ENCODE results near the gene HTR6.
A peak's percentile ranks its signal among the peaks of the same experiment; 100 is the strongest.

The HTR6 gene

GRCh38 chr1:19688041-19688842, 23.6 kb downstream of the HTR6 start:
- DNase-seq (ENCODE audit: low read depth) = no peak

- DNase-seq (ENCODE audit: low read depth) = no peak
Measured at GRCh38 chr1:19689085-19689757, 24.5 kb downstream of the HTR6 start.

DNA sequence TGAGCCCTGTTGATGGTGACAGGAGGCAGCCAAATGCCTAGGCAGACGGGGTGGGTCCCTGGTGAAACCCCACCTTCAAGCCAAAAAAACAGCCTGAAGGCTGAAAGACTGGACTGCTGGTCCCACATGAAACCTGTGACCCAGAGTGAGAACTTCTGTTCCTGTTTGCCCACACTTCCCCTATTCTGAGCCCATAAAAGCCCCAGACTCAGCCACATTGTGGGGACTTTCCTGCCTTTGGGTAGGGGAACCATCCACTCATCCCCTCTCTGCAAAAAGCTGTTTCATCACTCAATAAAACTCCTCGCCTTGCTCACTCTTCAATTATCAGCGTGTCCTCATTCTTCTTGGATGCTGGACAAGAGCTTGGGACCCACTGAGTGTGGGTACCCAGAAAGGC, 25.2 kb downstream of the HTR6 start:
- DNase-seq (ENCODE audit: low read depth) = no peak

- DNase-seq (ENCODE audit: low read depth) = no peak
Measured at GRCh38 chr1:19690342-19690741, 25.7 kb downstream of the HTR6 start.

DNA sequence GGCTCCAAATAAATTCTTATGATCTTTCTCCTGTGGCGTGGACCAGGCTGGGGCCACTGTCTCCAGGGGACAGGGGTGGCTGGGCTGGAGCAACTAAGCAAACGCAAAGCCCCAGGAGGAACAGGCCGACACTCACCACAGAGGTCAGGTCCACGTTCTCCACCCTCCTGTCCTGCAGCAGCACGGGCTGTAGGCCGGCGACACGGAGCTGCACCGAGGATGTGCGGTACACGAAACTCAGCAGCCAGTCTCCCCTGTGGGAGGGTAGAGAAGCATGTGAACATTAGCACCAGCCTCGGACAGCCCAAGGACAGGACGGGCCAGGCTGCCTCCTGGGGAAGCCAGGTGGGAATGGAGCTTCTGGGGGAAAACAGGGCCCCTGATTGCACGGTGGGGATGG, 29.6 kb downstream of the HTR6 start:
- no peak for DNase-seq (ENCODE audit: low read depth)

DNA sequence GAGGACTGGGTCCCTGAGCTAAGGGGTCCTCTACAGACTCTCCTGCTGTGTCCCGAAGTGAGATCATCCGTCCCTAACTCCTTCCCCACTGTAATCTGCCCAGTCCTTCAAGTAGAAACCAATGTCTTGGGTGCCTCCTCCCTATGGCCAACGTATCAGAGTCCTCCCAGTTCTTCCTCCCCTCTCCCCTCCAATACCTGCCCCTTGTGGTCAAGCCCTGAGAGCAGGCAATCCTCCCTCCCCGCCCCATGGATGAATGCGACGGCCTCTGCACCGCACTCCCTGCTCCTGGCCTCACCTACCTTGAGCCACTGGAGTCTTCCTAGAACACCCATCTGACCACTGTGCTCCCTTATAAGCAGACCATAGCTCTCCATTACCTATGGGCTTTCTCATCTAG, 31.1 kb downstream of the HTR6 start:
- no peak for DNase-seq (ENCODE audit: low read depth)

DNA sequence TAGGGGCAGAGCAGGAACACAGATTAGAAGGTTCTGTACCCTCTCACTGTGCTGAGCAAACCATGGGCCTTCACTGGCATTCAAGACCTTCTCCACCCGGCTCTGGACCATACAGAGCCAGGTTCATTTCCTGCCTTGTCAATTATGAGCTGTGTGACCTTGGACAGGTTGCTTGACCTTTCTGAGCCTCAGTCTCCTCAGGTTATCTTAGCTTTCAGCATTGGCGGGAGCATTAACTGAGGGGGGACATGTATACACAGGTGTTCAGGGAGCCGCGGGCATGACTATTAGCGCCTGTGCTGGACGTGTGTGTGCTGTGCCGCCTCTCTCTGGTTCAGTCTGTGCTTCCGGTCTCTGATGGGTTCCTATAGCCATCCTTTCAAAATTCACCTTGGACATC, 32.1 kb downstream of the HTR6 start:
- no peak for DNase-seq (ENCODE audit: low read depth)

- DNase-seq (ENCODE audit: low read depth) = no peak
Measured at GRCh38 chr1:19698181-19698580, 33.5 kb downstream of the HTR6 start.

- no peak for DNase-seq (ENCODE audit: low read depth)
Measured at GRCh38 chr1:19700079-19700777, 35.6 kb downstream of the HTR6 start.

DNA sequence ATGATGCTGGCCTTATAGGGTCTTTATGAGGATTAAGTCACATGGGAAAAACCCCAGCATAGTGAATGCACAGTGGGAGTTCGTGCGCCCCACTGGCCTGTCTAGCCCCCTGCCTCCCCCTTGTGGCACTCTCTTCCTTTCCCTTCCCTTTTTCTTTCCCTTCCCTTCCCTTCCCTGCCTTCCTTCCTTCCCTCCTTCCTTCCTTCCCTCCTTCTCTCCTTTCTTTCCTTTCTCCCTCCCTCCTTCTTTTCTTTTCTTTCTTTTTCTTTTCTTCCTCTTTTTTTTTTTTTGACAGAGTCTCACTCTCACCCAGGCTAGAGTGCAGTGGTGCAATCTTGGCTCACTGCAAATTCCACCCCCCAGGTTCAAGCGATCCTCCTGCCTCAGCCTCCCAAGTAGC, 38.6 kb downstream of the HTR6 start:
- no peak for DNase-seq (ENCODE audit: low read depth)

DNA sequence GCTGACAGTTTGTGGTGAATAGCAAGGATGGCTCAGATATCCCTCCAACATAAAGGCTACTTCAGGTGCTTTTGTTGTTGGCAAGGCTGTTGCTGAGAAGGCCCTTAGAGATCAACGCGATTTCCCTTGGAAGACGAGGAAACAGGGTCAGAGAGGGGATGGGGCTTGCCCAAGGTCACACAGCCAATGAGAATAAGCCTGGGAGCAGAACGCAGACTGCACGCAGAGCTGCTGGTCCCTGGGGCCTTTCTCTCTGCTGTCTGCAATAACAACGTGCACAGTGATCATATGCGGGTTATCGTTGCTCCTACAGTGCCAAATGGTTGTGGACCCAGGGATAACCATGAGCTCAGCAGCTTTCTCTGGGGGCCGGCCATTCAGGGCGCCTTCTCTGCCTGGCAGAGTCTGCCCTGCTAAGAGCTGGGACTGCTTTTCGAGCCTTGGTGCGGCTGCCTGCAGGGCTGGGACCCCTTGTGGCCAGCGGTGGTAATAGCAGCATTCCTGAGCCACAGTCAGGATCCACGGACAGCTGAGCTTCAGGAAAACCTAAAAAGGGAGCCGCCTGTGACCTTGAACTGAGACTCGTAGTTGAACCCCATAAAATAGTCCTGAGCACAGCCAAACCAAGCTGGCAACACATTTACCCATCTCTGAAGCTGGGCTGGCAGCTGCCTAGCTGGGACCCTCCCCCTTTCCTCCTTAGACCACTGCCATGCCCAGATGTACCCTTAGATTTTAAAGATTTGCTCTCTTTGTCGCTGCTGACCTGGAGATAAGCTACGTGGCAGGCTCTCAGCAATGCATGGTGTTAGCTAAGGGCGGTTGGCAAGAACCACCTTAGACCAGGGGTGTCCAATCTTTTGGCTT, 39.8 kb downstream of the HTR6 start:
- peak; percentile 26 for DNase-seq (ENCODE audit: low read depth)

DNA sequence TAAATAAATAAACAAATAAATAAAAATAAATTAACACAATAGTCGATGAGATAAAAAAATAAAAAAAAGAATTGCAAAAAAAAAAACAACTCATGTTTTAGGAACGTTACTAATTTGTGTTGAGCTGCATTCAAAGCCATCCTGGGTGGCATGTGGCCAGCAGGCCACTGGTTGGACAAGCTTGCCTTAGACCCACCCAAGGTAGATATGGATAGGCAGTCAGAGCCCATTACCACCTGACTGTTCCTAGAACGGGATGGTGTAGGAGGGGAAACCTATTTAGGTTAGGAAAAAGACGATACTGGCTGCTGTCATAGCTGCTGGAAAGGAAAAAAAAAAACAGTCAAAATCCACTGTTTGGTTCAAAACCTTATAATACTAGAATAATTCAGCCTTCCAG, 40.8 kb downstream of the HTR6 start:
- no peak for DNase-seq (ENCODE audit: low read depth)

DNA sequence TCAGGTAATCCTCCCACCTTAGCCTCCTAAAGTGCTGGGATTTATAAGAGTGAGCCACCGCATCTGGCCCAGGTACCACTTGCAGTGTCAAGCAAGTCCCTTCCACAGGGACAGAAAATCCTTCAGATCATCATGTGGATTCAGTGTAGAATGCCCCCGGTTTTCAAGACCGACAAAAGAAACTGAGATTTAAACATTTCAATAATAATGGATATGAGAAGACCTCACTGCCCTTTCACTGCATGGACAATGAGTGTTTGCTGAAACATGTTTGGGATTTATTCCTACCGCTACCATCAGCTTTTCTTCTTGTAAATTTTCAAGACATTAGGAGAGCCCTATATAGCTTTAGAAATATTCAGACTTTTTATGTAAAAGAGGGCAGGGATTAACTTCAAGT, 41.5 kb downstream of the HTR6 start:
- no peak for DNase-seq (ENCODE audit: low read depth)

- DNase-seq (ENCODE audit: low read depth) = no peak
Measured at GRCh38 chr1:19708567-19709110, 44.0 kb downstream of the HTR6 start.

DNA sequence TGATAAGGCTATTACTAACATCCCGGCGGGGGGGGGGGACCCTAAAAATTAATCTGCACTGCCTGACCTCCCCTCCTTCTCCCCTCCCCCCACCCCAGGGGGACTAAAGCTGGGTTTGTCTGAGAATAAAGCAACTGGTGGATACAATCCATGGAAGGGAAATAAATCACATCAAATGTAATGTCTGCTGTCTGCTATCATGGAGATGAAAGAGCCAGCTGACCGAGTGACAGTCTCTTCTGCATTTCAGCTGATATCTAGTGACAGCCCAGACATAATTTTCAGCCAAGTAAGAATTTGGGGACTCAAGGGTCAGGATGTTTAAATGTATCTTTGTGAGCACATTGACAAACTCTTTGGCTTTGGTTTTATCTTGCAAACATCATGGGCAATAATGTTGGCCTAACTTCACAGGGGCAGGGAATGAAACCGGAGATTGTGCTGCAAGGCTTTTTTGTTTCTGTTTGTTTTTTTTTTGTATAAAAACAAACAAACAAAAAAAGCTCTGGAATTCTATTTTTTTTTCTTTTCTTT, 44.7 kb downstream of the HTR6 start:
- no peak for DNase-seq (ENCODE audit: low read depth)

DNA sequence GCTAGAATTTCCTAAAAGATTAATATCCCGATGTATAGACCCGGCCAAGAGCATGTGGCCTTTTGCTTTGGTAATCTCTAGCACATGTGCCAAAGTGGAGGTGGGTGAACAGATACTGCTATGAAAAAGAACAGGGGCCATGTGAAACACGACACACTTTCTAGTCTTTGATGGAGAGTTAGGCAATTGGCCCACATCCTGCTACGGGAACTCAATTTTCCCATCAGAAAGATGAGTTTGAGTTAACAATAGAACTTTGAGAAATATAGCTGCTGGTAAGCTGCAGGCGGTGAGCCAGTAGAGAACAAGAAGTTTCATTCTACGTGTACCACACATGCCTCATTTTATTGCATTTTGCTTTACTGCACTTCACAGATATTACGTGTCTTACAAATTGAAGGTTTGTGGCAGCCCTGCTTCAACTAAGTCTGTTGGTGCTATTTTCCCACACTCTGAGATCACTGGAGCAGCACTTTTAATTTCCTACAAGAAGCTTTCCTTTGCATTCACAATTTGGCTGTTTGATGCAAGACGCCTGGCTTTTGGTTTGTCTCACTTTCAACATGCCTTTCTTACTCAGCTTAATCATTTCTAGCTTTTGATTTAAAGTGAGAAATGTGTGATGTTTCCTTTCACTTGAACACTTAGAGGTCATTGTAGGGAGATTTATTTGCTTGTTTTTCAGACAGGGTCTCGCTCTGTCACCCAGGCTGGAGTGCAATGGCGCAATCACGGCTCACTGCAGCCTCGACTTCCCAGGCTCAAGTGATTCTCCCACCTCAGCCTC, 46.3 kb downstream of the HTR6 start:
- no peak for DNase-seq (ENCODE audit: low read depth)

GRCh38 chr1:19712928-19713327, 48.3 kb downstream of the HTR6 start:
- no peak for DNase-seq (ENCODE audit: low read depth)

GRCh38 chr1:19715334-19716203, 50.9 kb downstream of the HTR6 start:
- DNase-seq (ENCODE audit: low read depth) = peak; percentile 57

GRCh38 chr1:19717467-19717866, 52.8 kb downstream of the HTR6 start:
- DNase-seq (ENCODE audit: low read depth) = no peak

DNA sequence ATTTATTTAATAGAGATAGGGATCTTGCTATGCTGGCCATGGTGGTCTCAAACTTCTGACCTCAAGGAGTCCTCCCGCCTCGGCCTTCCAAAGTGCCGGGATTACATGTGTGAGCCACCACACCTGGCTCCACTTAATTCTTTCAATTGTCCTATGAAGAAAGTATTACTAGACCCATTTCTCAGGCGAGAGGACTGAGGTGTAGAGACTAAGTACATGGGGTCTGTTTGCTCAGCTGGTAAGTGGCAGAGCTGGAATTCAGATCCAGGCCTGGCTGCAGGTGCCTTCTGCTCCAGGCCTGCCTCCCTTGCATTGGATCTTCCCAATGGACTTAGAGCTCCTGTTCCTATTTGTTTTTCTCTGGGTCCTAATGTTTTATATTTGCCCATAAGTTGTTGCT, 55.5 kb downstream of the HTR6 start:
- DNase-seq (ENCODE audit: low read depth) = no peak
